GM19239 (cell line): ENCODE data around the gene ORAI1.
"Not testable (repeated sequence)": the region's sequence is repeated elsewhere in the genome, so short reads cannot be mapped to it uniquely, and the experiment has no call there.

Experiments used
- DNase-seq: peaks from one replicate; pipeline ENCODE4 v3.0.0; 2011; ENCODE audit warnings: low spot score; ENCODE audit not compliant: insufficient read length
- FAIRE-seq: peaks from 2 replicates; lab custom pipeline; 2011; peaks lifted over from hg19 to GRCh38; lab: Jason Lieb, UNC

The ORAI1 gene

DNA sequence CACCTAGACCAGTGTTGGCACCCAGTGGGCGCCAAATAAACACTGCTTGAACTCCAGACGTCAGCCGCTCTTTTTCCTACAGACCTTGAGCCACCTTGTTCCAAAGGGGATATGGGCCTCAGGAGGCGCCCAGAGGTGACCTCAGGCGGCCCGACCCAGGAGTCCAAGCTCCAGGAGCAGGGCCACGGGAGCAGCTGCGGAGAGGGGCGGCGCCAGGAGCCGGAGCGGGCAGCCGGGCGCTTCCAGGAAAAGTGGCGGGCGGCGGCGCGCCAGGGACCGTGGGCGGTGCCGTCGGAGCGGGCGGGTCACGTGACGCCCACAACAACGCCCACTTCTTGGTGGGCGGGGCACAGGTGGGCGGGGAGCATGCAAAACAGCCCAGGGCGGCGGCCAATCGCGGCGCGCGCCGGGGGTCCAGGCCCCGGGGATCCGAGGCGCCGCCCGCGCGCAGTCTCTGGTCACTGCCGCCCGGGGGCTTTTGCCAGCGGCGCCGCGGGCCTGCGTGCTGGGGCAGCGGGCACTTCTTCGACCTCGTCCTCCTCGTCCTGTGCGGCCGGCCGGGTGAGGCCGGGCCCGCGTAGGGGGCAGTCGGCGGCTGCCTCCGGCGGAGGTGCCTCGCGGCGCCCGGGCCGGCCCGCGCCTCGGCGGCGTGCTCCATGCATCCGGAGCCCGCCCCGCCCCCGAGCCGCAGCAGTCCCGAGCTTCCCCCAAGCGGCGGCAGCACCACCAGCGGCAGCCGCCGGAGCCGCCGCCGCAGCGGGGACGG, at the start of gene ORAI1:
Gene ORAI1, plus strand, starts transcription at position 444 of the 766 bp plus-strand sequence.
- DNase-seq, result peak; percentile 78
- FAIRE-seq, result peak; percentile 82

DNA sequence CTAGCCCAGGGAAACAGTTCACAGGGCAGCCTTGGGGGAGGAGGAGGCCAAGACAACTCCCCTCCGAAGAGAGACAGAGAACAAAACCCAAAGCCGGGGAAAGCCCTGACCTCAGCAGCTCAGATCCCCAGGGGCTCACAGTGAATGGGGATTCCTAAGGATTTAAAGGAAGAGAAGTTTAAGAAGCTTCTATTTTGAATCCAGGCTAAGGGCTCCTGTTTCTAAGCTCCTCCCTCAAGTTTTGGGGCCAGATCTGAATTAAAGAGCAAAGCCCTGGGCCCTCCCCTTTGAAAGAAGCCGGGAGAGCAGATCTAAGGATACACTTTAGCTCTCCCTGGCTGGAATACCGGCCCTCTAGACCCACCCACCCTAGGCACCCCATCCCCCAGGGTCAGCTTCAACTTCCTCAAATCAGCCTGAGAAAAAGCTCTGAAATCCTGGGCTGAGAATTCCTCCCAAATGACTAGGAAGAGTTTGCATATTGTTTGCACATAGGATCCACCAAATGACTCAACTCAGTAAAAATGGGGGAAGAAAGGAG, 49.4 kb upstream of the ORAI1 start:
- FAIRE-seq, result no peak
- DNase-seq, result no peak

GRCh38 chr12:121577443-121578180, 48.7 kb upstream of the ORAI1 start:
- no peak for FAIRE-seq
- DNase-seq, result no peak

GRCh38 chr12:121578230-121579189, 47.8 kb upstream of the ORAI1 start:
- no peak for FAIRE-seq
- no peak for DNase-seq

DNA sequence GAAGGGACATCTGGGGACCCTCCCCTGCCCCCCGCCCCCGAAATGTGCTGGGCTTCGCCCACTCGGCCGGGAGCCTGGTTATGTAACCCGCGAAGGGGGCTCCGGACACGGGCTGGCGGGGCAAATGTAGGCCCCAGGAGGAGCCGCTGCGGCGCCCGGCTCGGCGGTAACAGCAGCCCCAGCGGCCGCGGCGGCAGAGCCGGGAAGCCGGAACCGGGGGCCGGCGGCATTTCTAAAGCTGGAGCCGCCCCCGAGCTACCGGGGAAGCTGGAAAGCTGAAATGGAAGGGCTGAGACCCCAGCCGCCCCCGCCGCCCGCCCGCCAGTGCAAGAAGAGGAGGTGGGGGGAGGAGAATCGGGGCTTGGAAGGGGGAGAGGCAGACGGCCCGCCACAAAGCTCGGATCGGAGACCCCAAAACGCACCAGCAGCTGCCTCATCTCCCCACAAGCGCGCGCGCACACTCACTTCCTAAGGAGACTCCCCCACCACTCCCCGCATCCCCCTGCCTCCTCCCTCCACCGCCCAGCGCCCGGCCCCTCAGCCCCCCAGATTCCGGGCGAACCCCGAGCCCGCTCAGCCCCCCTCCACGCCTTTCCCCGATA, 47.0 kb upstream of the ORAI1 start:
- no peak for DNase-seq
- no peak for FAIRE-seq

DNA sequence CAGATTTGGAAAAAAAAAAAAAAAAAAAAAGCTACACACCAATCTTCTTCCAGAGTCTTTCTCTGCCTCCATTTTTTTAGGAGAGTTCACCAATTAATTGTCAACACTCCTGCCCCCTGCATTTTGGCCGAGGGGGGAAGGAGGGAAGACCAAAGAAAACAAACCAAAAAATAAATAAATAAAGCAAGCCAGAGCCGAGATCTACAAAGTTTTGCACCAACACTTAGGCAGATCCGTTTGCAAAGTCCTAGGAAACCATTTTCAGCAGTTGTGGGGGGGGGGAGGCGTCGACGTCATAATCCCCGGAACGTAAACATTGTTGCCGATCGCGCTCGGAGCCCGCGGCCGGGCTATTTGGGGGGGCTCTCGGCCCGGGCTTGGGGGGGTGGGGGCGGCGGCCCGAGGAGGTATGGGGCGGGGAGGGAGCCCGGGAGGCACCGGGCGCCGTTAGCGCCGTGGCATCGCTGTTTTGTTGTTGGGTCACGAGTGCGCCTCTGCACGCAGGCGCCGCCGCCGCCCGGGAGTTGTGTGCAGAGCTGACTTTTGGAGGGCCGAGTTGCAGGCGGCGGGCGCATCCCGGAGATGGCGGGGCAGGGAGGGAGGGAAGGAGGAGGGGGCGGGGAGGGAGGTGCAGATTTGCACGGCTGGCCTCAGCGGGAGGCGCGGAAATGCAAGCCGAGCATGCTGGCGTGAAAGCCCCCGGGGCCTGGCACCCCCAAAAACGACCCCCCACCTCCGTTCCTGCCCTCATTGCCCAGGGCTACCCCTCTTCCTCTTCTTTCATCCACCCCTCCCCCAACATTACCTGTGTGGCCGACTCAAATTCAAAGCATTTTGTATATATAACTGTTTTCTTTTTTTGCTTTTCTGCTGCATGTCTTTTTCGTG, 46.1 kb upstream of the ORAI1 start:
- DNase-seq (no peak), FAIRE-seq (peak; percentile 81)

DNA sequence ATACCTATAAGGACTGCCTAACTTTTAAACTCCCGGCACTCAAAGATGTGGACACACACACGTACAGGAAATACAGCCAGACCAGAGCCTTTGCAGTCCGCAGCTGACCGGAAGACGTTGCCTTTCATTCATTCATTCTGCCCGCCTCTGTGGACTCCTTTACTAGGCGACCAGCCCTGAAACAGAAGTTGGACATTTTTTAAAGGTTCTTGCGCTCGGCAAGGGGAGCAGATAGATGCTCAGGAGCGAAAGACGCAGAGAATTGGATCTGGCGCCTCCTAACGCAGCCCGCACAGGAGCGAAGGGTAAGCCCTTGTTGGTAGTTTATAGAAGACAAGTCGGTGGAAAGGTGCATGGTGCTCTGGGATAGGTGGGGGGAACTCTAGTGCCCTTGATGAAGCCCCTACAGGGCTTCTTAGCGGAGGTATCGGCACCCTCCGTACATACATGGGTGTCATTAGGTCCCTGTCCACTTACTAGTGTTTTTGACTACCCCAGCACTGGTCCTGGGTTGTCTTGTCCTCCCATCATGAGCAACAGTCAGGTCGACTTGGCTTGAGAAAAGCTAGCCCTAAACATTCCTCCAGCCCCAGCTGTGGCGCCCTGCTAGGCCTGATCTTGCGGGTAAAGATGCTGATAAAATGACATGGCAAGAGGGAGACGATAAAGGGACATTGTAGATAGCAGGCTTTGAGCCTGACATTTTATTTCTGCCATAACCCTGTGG, 45.2 kb upstream of the ORAI1 start, which contains the start of gene KDM2B:
Gene KDM2B, minus strand, starts transcription at position 65 of the 727 bp plus-strand sequence. CDS start 112 bp downstream, outside the sequence.
- FAIRE-seq, result peak; percentile 78

GRCh38 chr12:121581686-121582429, 44.5 kb upstream of the ORAI1 start:
- FAIRE-seq, result no peak
- DNase-seq, result no peak

More for the DNA sequence above, 45.2 kb upstream of the ORAI1 start, which contains the start of gene KDM2B:
- no peak for DNase-seq

GRCh38 chr12:121582583-121583333, 43.6 kb upstream of the ORAI1 start:
- no peak for DNase-seq
- FAIRE-seq, result no peak

- DNase-seq, FAIRE-seq: not testable (repeated sequence)
Observed at GRCh38 chr12:121583334-121583661, 43.0 kb upstream of the ORAI1 start.

- DNase-seq, FAIRE-seq: not testable (repeated sequence)
Observed at GRCh38 chr12:121584885-121585284, 41.4 kb upstream of the ORAI1 start.

- FAIRE-seq (no peak), DNase-seq (peak; percentile 65)
Observed at GRCh38 chr12:121590476-121591143, 35.7 kb upstream of the ORAI1 start.

GRCh38 chr12:121592320-121592719, 34.0 kb upstream of the ORAI1 start:
- no peak for DNase-seq
- FAIRE-seq, result no peak

- no peak for FAIRE-seq
- DNase-seq, result no peak
Observed at GRCh38 chr12:121595520-121595919, 30.8 kb upstream of the ORAI1 start.

DNA sequence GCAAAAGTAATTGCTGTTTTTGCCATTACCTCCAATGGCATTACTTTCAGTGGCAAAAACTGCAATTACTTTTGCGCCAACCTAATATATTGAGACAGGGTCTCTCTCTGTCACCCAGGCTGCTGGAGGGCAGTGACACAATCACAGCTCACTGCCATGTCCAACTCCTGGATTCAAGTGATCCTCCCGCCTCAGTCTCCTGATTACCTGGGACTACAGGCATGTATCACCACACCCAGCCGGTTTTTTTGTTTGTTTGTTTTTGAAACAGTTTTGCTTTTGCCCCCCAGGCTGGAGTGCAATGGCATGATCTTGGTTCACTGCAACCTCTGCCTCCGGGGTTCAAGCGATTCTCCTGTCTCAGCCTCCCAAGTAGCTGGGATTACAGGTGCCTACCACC, 29.8 kb upstream of the ORAI1 start:
- DNase-seq (no peak), FAIRE-seq (no peak)

DNA sequence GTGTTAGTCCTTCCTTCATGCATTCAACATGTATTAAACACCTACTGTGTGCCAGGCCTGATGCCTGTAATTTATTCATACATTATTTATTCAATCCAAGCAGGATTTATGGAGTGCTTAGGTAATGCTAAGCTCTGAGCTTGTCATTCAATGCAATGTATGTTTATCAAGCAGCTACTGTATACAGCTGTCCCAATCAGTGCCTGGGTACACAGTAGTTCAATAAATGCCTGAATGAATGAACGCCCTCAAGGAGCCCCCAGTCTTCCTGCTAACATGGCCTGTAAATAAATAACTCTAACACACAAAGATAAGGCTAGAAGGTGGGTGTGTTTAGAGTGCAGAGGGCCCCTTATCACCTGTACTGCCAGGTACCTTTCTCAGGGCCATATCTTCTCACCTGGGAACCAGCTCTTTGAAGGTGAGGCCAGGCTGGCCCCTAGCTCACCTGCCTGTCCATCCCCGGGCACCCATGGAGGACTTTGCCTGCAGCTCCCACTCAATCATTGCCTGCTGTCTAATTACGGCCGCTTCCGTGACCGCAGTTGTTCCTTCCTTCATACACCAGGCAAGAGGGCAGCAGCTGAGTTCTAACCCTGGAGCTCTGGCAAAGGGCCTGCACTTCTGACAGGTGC, 25.5 kb upstream of the ORAI1 start:
- no peak for FAIRE-seq

More for the DNA sequence above, 25.5 kb upstream of the ORAI1 start:
- no peak for DNase-seq
